K562 (cell line): ENCODE measurements around the gene TRAIP. TPM values are rescaled to one million over a fixed set of nuclear protein-coding genes. Genes with fewer than 3 reads are reported as not detected.

Experiments used
- ATAC-seq: fragments of 200-7000 bp; cut with Tn5 transposase; 3 replicates; pipeline ENCODE4 v1.9.1; 2020; ENCODE audit warnings: moderate library complexity
- BruUV-seq: library from RNA; stranded (reverse); fragments of 400-500 nt; replicated peaks from 2 replicates; lab custom pipeline; 2021; lab: Mats Ljungman, UMichigan
- CTCF ChIA-PET: fragments of 300-600 bp; formaldehyde crosslinking; extraction: SDS; loops from one replicate; lab custom pipeline; 2021; ENCODE audit warnings: low intra/inter-chr PET ratio; lab: Yijun Ruan, JAX
- POLR2A ChIA-PET: fragments of 300-600, 350-650 bp; sonication (Branson Sonifier 250); formaldehyde crosslinking; extraction: SDS; loops from one replicate; lab custom pipeline; 2021; ENCODE audit warnings: antibody characterized with exemption, inconsistent platforms; lab: Yijun Ruan, JAX
- DNase-seq, 4 experiments: peaks; one replicate each; pipeline versions ENCODE4 v3.0.0 to v3.0.0-alpha.2; 2011 to 2018; ENCODE audit warnings: low spot score in 3 of 4, mixed read lengths in 3 of 4; ENCODE audit errors: extremely low read depth in 1 of 4
- FAIRE-seq: peaks from 2 replicates; lab custom pipeline; 2011; peaks lifted over from hg19 to GRCh38; lab: Jason Lieb, UNC
- H2AFZ ChIP-seq: 2 replicates; pipeline ENCODE4 v1.6.0; 2011; ENCODE audit warnings: low read depth, low read length, control low read depth, inconsistent platforms
- H3K27ac ChIP-seq: fragments of 200-600 bp; 3 replicates; pipeline ENCODE4 v1.8.0; 2011; ENCODE audit warnings: low read depth, mild to moderate bottlenecking, control low read depth, inconsistent platforms, low read length, moderate library complexity, mixed read lengths; ENCODE audit errors: extremely low read depth
- H3K27me3 ChIP-seq, 2 experiments: fragments of 300-600 bp in 1 of 2; 2 replicates in 1 of 2; 3 replicates in 1 of 2; pipeline versions ENCODE4 v1.6.0 to v1.8.0; 2011; ENCODE audit warnings: inconsistent platforms in 2 of 2, low read length in 2 of 2, mild to moderate bottlenecking in 1 of 2, mixed read lengths in 1 of 2, moderate library complexity in 1 of 2; ENCODE audit not compliant: control insufficient read depth in 2 of 2, insufficient read depth in 2 of 2
- H3K36me3 ChIP-seq: fragments of 300-600 bp; 3 replicates; pipeline ENCODE4 v1.8.0; 2011; ENCODE audit warnings: mild to moderate bottlenecking, low read length, inconsistent platforms; ENCODE audit not compliant: control insufficient read depth, insufficient read depth
- H3K4me1 ChIP-seq, 2 experiments: fragments of 200-600 bp in 1 of 2; replicated peaks in 1 of 2; 2 replicates in 1 of 2; 3 replicates in 1 of 2; pipeline versions ENCODE4 v1.5.1 to v1.8.0; 2011; ENCODE audit warnings: inconsistent platforms in 2 of 2, low read length in 2 of 2, mild to moderate bottlenecking in 1 of 2, mixed read lengths in 1 of 2, moderate library complexity in 1 of 2; ENCODE audit not compliant: control insufficient read depth in 2 of 2, insufficient read depth in 2 of 2
- H3K4me2 ChIP-seq: 2 replicates; pipeline ENCODE4 v1.6.1; 2011; ENCODE audit warnings: low read length, control low read depth, inconsistent platforms, mixed read lengths; ENCODE audit not compliant: insufficient read depth
- H3K4me3 ChIP-seq: fragments of 200-600 bp; sonication (generic), shearing (Covaris generic); 2 replicates; pipeline ENCODE4 v1.5.1; 2016; ENCODE audit warnings: control low read depth, inconsistent platforms
- H3K79me2 ChIP-seq: fragments of 200-600 bp; 3 replicates; pipeline ENCODE4 v1.8.0; 2011; ENCODE audit warnings: low read length, inconsistent platforms; ENCODE audit not compliant: control insufficient read depth, insufficient read depth
- H3K9ac ChIP-seq, 2 experiments: 2 replicates each; pipeline versions ENCODE4 v1.6.0 to v1.6.1; 2011; ENCODE audit warnings: low read depth in 2 of 2, low read length in 2 of 2, control low read depth in 1 of 2, inconsistent platforms in 1 of 2, mild to moderate bottlenecking in 1 of 2, mixed read lengths in 1 of 2; ENCODE audit not compliant: insufficient read depth in 1 of 2
- H3K9me1 ChIP-seq: one replicate; pipeline ENCODE4 v1.6.0; 2011; ENCODE audit warnings: inconsistent platforms, mild to moderate bottlenecking, low read length, moderate library complexity; ENCODE audit not compliant: control insufficient read depth, insufficient read depth
- H3K9me3 ChIP-seq: replicated peaks from 2 replicates; pipeline ENCODE4 v1.5.1; 2011; ENCODE audit warnings: low read depth, low read length, inconsistent platforms; ENCODE audit not compliant: control insufficient read depth, insufficient read depth
- H4K20me1 ChIP-seq: replicated peaks from 2 replicates; pipeline ENCODE4 v1.6.1; 2011; ENCODE audit warnings: low read length, inconsistent platforms, mixed read lengths; ENCODE audit not compliant: control insufficient read depth, insufficient read depth
- ZNF41 ChIP-seq: fragments of 250-450 bp; sonication (Bioruptor Pico); conservative IDR thresholded peaks from 2 replicates; pipeline ENCODE4 v1.4.0; 2020; ENCODE audit warnings: mild to moderate bottlenecking
- ZNF740 ChIP-seq, 3 experiments: fragments of 200-800 bp in 1 of 3; sonication (Bioruptor generic) in 1 of 3; sonication (generic) in 1 of 3; formaldehyde crosslinking in 1 of 3; IDR thresholded peaks; 2 replicates each; pipeline versions ENCODE4 v1.6.1 to v1.8.0; 2016 to 2022; ENCODE audit warnings: mild to moderate bottlenecking in 2 of 3, missing compliant biosample characterization in 2 of 3, missing genetic modification characterization in 2 of 3, missing genetic modification reagents in 1 of 3
- WGBS: fragments of 100-300 bp; shearing (Covaris generic); methylation state at CpG from one replicate; pipeline ENCODE4 v1.1.6; 2016; ENCODE audit warnings: low coverage, mixed read lengths; ENCODE audit not compliant: insufficient coverage; ENCODE audit errors: missing lambda C conversion rate; 5-methylcytosine and 5-hydroxymethylcytosine counted together
- in situ Hi-C: fragments of 300-500 bp; cut with MboI; formaldehyde crosslinking; loops from 4 replicates; pipeline ENCODE4 v1.15.0; 2018; ENCODE audit warnings: inconsistent platforms, mixed read lengths
- intact Hi-C: fragments of 100-400 bp; cut with micrococcal nuclease; formaldehyde crosslinking; loops from 2 replicates; pipeline ENCODE4 v1.14.2; 2022
- polyA plus RNA-seq, 8 experiments: library from polyadenylated mRNA; depleted of rRNA in 4 of 8; stranded (reverse) in 5 of 8; unstranded in 3 of 8; fragments of >200 nt; fragmentation: Nextera tagmentation in 2 of 8; fragmentation: Illumina TruSeq in 1 of 8; extraction: Ambion mirVana in 2 of 8; extraction: Trizol in 1 of 8; gene quantifications; 2 replicates each; pipeline versions ENCODE4 v1.2.1 to v1.2.3, GENCODE V29; 2011 to 2014; ENCODE audit warnings: inconsistent platforms in 1 of 8, missing spikeins in 1 of 8
- total RNA-seq, 7 experiments: library from RNA; depleted of rRNA in 6 of 7; stranded (reverse); fragments of >200 nt in 6 of 7; fragmentation: Illumina TruSeq in 2 of 7; extraction: Trizol in 2 of 7; gene quantifications; 2 replicates each; pipeline versions ENCODE4 v1.2.1 to v1.2.3, GENCODE V29; 2011 to 2021; ENCODE audit warnings: low replicate concordance in 1 of 7

Gene TRAIP
- total and polyA plus RNA-seq, 9 of the 15 experiments (the other 6 are each of a cell fraction or from before 2014, with no cell fraction given) = 14.3 to 38.6 (median 21.2) TPM

DNA sequence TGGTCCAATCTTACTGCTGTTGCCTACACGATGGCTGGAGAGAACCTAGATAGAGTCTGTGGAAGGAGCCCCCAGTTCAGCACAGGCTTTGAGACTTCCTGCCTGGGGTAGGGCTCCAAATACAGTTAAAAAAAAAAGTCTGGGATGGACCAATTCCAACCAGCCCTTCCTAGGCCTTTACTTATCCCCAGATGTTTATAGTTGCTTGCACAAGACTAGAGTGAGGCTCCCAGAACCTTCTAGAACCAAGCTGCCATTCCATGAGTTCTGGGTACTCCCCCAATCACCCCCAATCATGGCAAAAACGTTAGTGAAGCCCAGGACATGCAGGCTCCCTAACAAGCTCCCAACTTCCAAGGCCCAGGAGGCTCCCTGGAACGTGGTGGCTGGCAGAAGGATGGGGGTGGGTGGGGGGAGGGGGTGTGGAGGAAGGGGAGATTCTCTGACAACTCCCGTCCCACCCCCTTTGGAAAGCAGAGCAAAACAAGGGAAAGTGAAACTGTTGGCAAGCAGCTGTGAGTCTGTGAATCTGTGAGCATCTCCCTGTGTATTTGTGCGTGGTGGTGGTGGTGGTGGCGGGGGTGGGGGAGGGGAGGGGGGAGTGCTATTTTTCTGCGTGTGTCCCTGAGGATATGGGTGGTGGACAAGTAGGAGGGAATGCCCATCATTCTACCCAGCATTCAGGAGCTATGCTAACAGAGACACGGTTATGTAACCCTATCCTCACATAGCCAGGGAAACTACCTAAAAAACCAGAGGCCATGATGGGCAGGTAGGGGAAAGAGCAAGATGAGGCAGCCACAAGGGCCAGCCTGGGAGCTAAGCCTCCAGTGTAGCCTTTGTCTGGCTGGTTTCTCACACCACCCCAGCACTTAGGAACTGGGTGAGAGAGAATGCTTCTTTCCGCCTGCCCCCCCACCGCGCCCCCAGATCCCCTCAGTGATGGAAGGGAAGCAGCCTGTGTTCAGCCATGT lies 45.3 kb upstream of the TRAIP start:
- H3K9me1 ChIP-seq = no peaks in the 10 kb centered on the region
- H3K4me3 ChIP-seq = no peak overlapping the region
- no peaks in the 10 kb centered on the region for H3K27me3 ChIP-seq
- peak overlapping the region; percentile 43 for H3K4me2 ChIP-seq
- FAIRE-seq (no peak), ATAC-seq (no peak), DNase-seq (no peak)
- peaks cover 2% of the 10 kb centered on the region; the same call in 1 of the 3 replicates for H3K36me3 ChIP-seq
- peaks cover 24 to 56% of the 10 kb centered on the region in 2 experiments for H3K4me1 ChIP-seq
- TF ChIP-seq ZNF41 (CRISPR knock-in tag) = no peak
- 0 out of 2 replicates have a peak, but pooled peaks have one; percentile 24 for TF ChIP-seq ZNF740 (CRISPR knock-in tag; IDR thresholded peaks at IDR 0.05)
- TF ChIP-seq ZNF740 (tag; IDR thresholded peaks at IDR 0.05) = no peak
- H2AFZ ChIP-seq = no peak overlapping the region
- POLR2A ChIA-PET = interaction anchor here (0.5 to 1.4 kb wide), 7 partner anchors 13 to 466 kb away, joined by 3 to 5 read pairs (median 3); no protein-coding TSS in a partner anchor
- H3K9me3 ChIP-seq = no peaks in the 10 kb centered on the region
- BruUV-seq = no TSS peak
- H4K20me1 ChIP-seq = no peaks in the 10 kb centered on the region
- in situ Hi-C loops = no loop called here
- peak overlapping the region; percentile 13; the same call in 2 of the 3 replicates for H3K27ac ChIP-seq
- intact Hi-C loops = loop anchor here (10.0 kb wide), 1 partner anchor 347 kb away; the partner anchor contains the start of gene BSN
- H3K9ac ChIP-seq = peak overlapping the region in 1 of 2 experiments; percentile 92; a peak in 1 of 4 replicates
- peaks cover 27% of the 10 kb centered on the region for H3K79me2 ChIP-seq
- CTCF ChIA-PET = no interaction called here
- 69% methylated on average over 5 of the region's 11 CpGs for WGBS
